ENCODE measurements around the gene CERS5.

The CERS5 gene

GRCh38 chr12:50132505-50133135 is 34.5 kb downstream of the CERS5 start:
- no peak for DNase-seq (ENCODE audit: low read depth in 3 of 3)

- DNase-seq (ENCODE audit: low read depth in 3 of 3), result no peak
Observed at GRCh38 chr12:50129290-50129689, 37.9 kb downstream of the CERS5 start.

GRCh38 chr12:50127546-50127945 is 39.6 kb downstream of the CERS5 start:
- DNase-seq (ENCODE audit: low read depth in 3 of 3), result no peak

GRCh38 chr12:50123203-50123602 is 44.0 kb downstream of the CERS5 start:
- DNase-seq (ENCODE audit: low read depth in 3 of 3), result no peak

GRCh38 chr12:50121641-50122040 is 45.5 kb downstream of the CERS5 start:
- no peak for DNase-seq (ENCODE audit: low read depth in 3 of 3)

GRCh38 chr12:50120953-50121352 is 46.2 kb downstream of the CERS5 start:
- no peak for DNase-seq (ENCODE audit: low read depth in 3 of 3)

- no peak for DNase-seq (ENCODE audit: low read depth in 3 of 3)
Observed at GRCh38 chr12:50120521-50120920, 46.6 kb downstream of the CERS5 start.

GRCh38 chr12:50119387-50119786 is 47.8 kb downstream of the CERS5 start:
- DNase-seq (ENCODE audit: low read depth in 3 of 3), result no peak

GRCh38 chr12:50117057-50117622 is 50.0 kb downstream of the CERS5 start:
- no peak for DNase-seq (ENCODE audit: low read depth in 3 of 3)

- DNase-seq (ENCODE audit: low read depth in 3 of 3), result no peak
Observed at GRCh38 chr12:50112456-50113218, 54.5 kb downstream of the CERS5 start.

GRCh38 chr12:50111693-50112455 is 55.3 kb downstream of the CERS5 start, which contains the start of gene COX14:
Gene COX14, plus strand, starts transcription at chr12:50112236. Its CDS starts 7,808 bp downstream, at chr12:50120044.
- DNase-seq (ENCODE audit: low read depth in 3 of 3), result peak; percentile 98 to 99 (median 99)

- no peak for DNase-seq (ENCODE audit: low read depth in 3 of 3)
Observed at GRCh38 chr12:50111395-50111692, 55.8 kb downstream of the CERS5 start.

- no peak for DNase-seq (ENCODE audit: low read depth in 3 of 3)
Observed at GRCh38 chr12:50110762-50111351, 56.3 kb downstream of the CERS5 start.

- no peak for DNase-seq (ENCODE audit: low read depth in 3 of 3)
Observed at GRCh38 chr12:50110127-50110761, 56.9 kb downstream of the CERS5 start.

- no peak for DNase-seq (ENCODE audit: low read depth in 3 of 3)
Observed at GRCh38 chr12:50109319-50109718, 57.9 kb downstream of the CERS5 start.

GRCh38 chr12:50107416-50108268 is 59.5 kb downstream of the CERS5 start:
- no peak for DNase-seq (ENCODE audit: low read depth in 3 of 3)

- DNase-seq (ENCODE audit: low read depth in 3 of 3), result no peak
Observed at GRCh38 chr12:50106907-50107306, 60.3 kb downstream of the CERS5 start.

- no peak for DNase-seq (ENCODE audit: low read depth in 3 of 3)
Observed at GRCh38 chr12:50105913-50106450, 61.2 kb downstream of the CERS5 start.

GRCh38 chr12:50104417-50105366 is 62.5 kb downstream of the CERS5 start:
- no peak for DNase-seq (ENCODE audit: low read depth in 3 of 3)

Measured in stimulated activated CD4-positive, alpha-beta T cell treated with anti-CD3 and anti-CD28 coated beads, TNF-alpha, amount 100 ng/mL, for 4 hours (primary cell).